Panc1 (cell line): ENCODE measurements around the gene DIPK1B. TPM values are rescaled to one million over a fixed set of nuclear protein-coding genes. Genes with fewer than 3 reads are reported as not detected.

Experiments used
- ATAC-seq: fragments of 200-7000 bp; cut with Tn5 transposase; 2 replicates; pipeline ENCODE4 v1.9.1; 2020; ENCODE audit warnings: mild to moderate bottlenecking, moderate library complexity
- BruUV-seq: library from RNA; stranded (reverse); fragments of 400-500 nt; replicated peaks from 2 replicates; lab custom pipeline; 2021; lab: Mats Ljungman, UMichigan
- CTCF ChIA-PET: fragments of 300-600 bp; sonication (Branson Sonifier 250); formaldehyde crosslinking; loops from one replicate; lab custom pipeline; 2022; ENCODE audit warnings: antibody characterized with exemption; lab: Charles Lee
- POLR2A ChIA-PET: fragments of 300-600 bp; sonication (Branson Sonifier 250); formaldehyde crosslinking; loops from one replicate; lab custom pipeline; 2022; ENCODE audit warnings: antibody characterized with exemption; lab: Charles Lee
- DNase-seq: peaks from one replicate; pipeline ENCODE4 v3.0.0-alpha.2; 2010; ENCODE audit warnings: low read depth, low spot score
- H3K27ac ChIP-seq: 2 replicates; pipeline ENCODE4 v1.5.1; 2011; ENCODE audit warnings: mild to moderate bottlenecking, low read length, inconsistent platforms
- H3K27me3 ChIP-seq: fragments of 200-500 bp; sonication (Bioruptor generic); 2 replicates; pipeline ENCODE4 v1.6.0; 2014; ENCODE audit warnings: low read length, inconsistent platforms; ENCODE audit not compliant: control insufficient read depth, insufficient read depth
- H3K36me3 ChIP-seq: fragments of 200-500 bp; sonication (Bioruptor generic); 2 replicates; pipeline ENCODE4 v1.5.1; 2014; ENCODE audit warnings: inconsistent platforms, mild to moderate bottlenecking, low read length, moderate library complexity; ENCODE audit not compliant: control insufficient read depth, insufficient read depth
- H3K4me1 ChIP-seq: 2 replicates; pipeline ENCODE4 v1.5.1; 2011; ENCODE audit warnings: inconsistent platforms, mild to moderate bottlenecking, low read length, moderate library complexity; ENCODE audit not compliant: control insufficient read depth, insufficient read depth
- H3K4me3 ChIP-seq, 2 experiments: 2 replicates each; pipeline ENCODE4 v1.5.1; 2011 to 2012; ENCODE audit warnings: low read depth in 2 of 2, low read length in 2 of 2, mild to moderate bottlenecking in 2 of 2, inconsistent platforms in 1 of 2, moderate library complexity in 1 of 2
- H3K9me3 ChIP-seq: fragments of 200-500 bp; sonication (Bioruptor generic); 2 replicates; pipeline ENCODE4 v1.5.1; 2014; ENCODE audit warnings: low read depth, mild to moderate bottlenecking, inconsistent platforms, low read length, moderate library complexity; ENCODE audit not compliant: control insufficient read depth, insufficient read depth
- POLR2AphosphoS5 ChIP-seq: IDR thresholded peaks from 2 replicates; pipeline ENCODE4 v1.6.1; 2012; ENCODE audit warnings: mild to moderate bottlenecking, low read depth, low read length, moderate library complexity
- SIN3A ChIP-seq: IDR thresholded peaks from 2 replicates; pipeline ENCODE4 v1.6.1; 2012; ENCODE audit warnings: low read depth, mild to moderate bottlenecking, low read length, moderate library complexity, borderline replicate concordance; ENCODE audit not compliant: insufficient read depth
- TCF7L2 ChIP-seq: IDR thresholded peaks from 2 replicates; pipeline ENCODE4 v1.6.1; 2011; ENCODE audit warnings: mild to moderate bottlenecking, low read depth, low read length, inconsistent platforms
- in situ Hi-C: cut with HindIII; loops from 2 replicates; pipeline ENCODE4 v1.10.0; 2016; ENCODE audit warnings: low sequenced_read_pairs, low pct_unique_long_range_greater_than_20kb
- intact Hi-C: fragments of 100-400 bp; cut with micrococcal nuclease; formaldehyde crosslinking; loops from one replicate; pipeline ENCODE4 v1.10.0; 2022; ENCODE audit not compliant: unreplicated experiment
- total RNA-seq: library from RNA; stranded (reverse); gene quantifications from one replicate; pipeline ENCODE4 v1.2.1, GENCODE V29; 2021; ENCODE audit not compliant: unreplicated experiment
- TF ChIP-seq, protein P1 (sequence below), 2 experiments: IDR thresholded peaks; 2 replicates each; pipeline ENCODE4 v1.6.1; 2011 to 2012; ENCODE audit warnings: low read depth in 2 of 2, control low read depth in 1 of 2, low read length in 1 of 2, mild to moderate bottlenecking in 1 of 2, moderate library complexity in 1 of 2; ENCODE audit not compliant: insufficient read depth in 1 of 2
- TF ChIP-seq, protein P2 (sequence below): fragments of 450-650 bp; IDR thresholded peaks from 2 replicates; pipeline ENCODE4 v1.5.1; 2017; ENCODE audit warnings: mild to moderate bottlenecking

Gene DIPK1B
- total RNA-seq, 1 experiment from 2014 or later = 10.6 TPM

DNA sequence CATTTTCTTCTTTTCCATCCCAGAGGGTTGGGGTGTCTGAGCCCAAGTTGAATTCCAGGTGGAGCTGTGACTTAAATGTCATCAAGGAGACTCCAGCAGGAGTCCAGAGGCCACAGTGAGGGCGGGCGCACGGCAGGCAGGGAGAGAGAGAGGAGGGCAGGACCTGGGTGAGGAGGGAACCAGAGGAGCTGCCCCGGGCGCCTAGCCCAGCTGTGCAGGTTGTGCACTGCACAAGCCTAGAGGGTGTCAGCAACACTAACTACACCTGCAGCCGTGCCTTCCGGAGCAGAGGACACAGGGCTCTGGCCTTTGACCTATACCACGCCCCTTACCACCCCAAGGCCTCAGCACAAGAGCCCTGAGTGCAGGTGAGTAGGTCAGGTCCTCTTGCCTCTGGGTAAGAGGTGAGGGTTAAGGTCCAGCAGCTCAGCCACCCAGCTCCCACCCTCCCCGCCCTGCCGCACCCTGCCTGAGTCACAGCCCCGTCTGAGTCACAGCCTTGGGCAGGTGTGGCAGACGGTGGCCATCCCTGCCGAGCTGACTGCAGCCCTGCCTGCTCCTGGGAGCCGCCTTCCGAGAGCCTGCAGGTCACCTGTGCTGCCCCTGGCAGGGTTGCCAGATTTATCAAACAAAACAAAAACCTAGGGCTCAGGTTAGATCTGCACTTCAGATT, 18.7 kb upstream of the DIPK1B start:
- no peaks in the 10 kb centered on the region for H3K9me3 ChIP-seq
- peak overlapping the region; percentile 66 for H3K27ac ChIP-seq
- ATAC-seq = peak; percentile 76
- intact Hi-C loops (no loop called here), in situ Hi-C loops (no loop called here)
- no peaks in the 10 kb centered on the region for H3K27me3 ChIP-seq
- no peaks in the 10 kb centered on the region for H3K36me3 ChIP-seq
- TF ChIP-seq SIN3A (no peak), TCF7L2 (no peak)
- TF ChIP-seq, protein P1, sequence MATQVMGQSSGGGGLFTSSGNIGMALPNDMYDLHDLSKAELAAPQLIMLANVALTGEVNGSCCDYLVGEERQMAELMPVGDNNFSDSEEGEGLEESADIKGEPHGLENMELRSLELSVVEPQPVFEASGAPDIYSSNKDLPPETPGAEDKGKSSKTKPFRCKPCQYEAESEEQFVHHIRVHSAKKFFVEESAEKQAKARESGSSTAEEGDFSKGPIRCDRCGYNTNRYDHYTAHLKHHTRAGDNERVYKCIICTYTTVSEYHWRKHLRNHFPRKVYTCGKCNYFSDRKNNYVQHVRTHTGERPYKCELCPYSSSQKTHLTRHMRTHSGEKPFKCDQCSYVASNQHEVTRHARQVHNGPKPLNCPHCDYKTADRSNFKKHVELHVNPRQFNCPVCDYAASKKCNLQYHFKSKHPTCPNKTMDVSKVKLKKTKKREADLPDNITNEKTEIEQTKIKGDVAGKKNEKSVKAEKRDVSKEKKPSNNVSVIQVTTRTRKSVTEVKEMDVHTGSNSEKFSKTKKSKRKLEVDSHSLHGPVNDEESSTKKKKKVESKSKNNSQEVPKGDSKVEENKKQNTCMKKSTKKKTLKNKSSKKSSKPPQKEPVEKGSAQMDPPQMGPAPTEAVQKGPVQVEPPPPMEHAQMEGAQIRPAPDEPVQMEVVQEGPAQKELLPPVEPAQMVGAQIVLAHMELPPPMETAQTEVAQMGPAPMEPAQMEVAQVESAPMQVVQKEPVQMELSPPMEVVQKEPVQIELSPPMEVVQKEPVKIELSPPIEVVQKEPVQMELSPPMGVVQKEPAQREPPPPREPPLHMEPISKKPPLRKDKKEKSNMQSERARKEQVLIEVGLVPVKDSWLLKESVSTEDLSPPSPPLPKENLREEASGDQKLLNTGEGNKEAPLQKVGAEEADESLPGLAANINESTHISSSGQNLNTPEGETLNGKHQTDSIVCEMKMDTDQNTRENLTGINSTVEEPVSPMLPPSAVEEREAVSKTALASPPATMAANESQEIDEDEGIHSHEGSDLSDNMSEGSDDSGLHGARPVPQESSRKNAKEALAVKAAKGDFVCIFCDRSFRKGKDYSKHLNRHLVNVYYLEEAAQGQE (IDR thresholded peaks at IDR 0.05; ENCODE audit: insufficient read depth in 1 of 2, low read depth in 2 of 2, low read length in 1 of 2) = no peak
- peak; percentile 33 for DNase-seq
- POLR2A ChIA-PET = interaction anchor here (0.7 kb wide), 1 partner anchor 277 kb away, joined by 4 read pairs; no protein-coding TSS in a partner anchor
- peaks cover 44% of the 10 kb centered on the region for H3K4me1 ChIP-seq
- no TSS peak for BruUV-seq
- CTCF ChIA-PET = interaction anchor here (0.7 kb wide), 1 partner anchor 26 kb away, joined by 3 read pairs; no protein-coding TSS in a partner anchor
- peak overlapping the region in 1 of 2 experiments; percentile 45; a peak in 1 of 4 replicates for H3K4me3 ChIP-seq

GRCh38 chr9:136694163-136694871, 18.1 kb upstream of the DIPK1B start:
- in situ Hi-C loops = no loop called here
- H3K27ac ChIP-seq = peak overlapping the region; percentile 66

More at GRCh38 chr9:136694163-136694871, 18.1 kb upstream of the DIPK1B start:
- Histone ChIP-seq H3K4me3 (peak overlapping the region; percentile 22 to 45), H3K9me3 (no peaks in the 10 kb centered on the region), H3K4me1 (peaks cover 44% of the 10 kb centered on the region), H3K36me3 (no peaks in the 10 kb centered on the region), H3K27me3 (no peaks in the 10 kb centered on the region)
- no peak for DNase-seq
- intact Hi-C loops = no loop called here
- CTCF ChIA-PET = interaction anchor here (0.6 to 1.0 kb wide), 2 partner anchors 27 to 29 kb away, joined by 3 read pairs; no protein-coding TSS in a partner anchor
- ATAC-seq = peak; percentile 89
- TF ChIP-seq TCF7L2 = no peak
- TF ChIP-seq, protein P2, sequence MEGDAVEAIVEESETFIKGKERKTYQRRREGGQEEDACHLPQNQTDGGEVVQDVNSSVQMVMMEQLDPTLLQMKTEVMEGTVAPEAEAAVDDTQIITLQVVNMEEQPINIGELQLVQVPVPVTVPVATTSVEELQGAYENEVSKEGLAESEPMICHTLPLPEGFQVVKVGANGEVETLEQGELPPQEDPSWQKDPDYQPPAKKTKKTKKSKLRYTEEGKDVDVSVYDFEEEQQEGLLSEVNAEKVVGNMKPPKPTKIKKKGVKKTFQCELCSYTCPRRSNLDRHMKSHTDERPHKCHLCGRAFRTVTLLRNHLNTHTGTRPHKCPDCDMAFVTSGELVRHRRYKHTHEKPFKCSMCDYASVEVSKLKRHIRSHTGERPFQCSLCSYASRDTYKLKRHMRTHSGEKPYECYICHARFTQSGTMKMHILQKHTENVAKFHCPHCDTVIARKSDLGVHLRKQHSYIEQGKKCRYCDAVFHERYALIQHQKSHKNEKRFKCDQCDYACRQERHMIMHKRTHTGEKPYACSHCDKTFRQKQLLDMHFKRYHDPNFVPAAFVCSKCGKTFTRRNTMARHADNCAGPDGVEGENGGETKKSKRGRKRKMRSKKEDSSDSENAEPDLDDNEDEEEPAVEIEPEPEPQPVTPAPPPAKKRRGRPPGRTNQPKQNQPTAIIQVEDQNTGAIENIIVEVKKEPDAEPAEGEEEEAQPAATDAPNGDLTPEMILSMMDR = peak; percentile 90
- TF ChIP-seq, protein P1 (IDR thresholded peaks at IDR 0.05; ENCODE audit: insufficient read depth in 1 of 2, low read depth in 2 of 2, low read length in 1 of 2) = no peak
- no peak for TF ChIP-seq SIN3A
- no peak for TF ChIP-seq POLR2AphosphoS5
- no TSS peak for BruUV-seq
- POLR2A ChIA-PET = interaction anchor here (0.7 kb wide), 1 partner anchor 277 kb away, joined by 4 read pairs; no protein-coding TSS in a partner anchor
